HCT116 (cell line): ENCODE measurements around the gene PTPDC1.

Experiments used
- SIN3A ChIP-seq: IDR thresholded peaks from 2 replicates; pipeline ENCODE4 v1.6.1; 2012; ENCODE audit warnings: low read depth
- YY1 ChIP-seq: IDR thresholded peaks from 2 replicates; pipeline ENCODE4 v1.6.1; 2011; ENCODE audit warnings: low read length, low read depth, moderate library complexity, mild to moderate bottlenecking; ENCODE audit not compliant: insufficient replicate concordance; ENCODE audit errors: extremely low read depth

DNA sequence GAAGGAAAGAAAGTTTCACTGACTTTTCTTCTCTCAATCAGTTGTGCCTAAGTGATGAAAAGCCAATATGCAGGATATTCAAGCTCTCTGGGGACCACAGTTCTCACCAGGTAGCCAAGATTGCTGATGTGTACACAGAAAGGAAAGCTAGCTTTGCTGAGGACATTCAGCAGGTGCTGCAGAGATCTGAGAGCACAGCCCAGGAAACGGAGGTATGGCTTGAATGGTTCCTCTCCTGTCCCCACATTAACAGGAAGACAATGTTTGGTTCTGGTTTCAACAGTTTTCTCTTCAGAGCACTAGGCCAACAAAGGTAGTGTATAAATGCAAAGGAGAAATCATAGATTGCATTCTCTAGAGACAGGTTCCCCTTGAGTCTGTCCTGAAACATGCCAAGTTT, 69.6 kb downstream of the PTPDC1 start:
- TF ChIP-seq SIN3A (no peak), YY1 (no peak)
